NCI-H2081 (cell line): Measurements from ENCODE around the gene LTBP2.
A peak's percentile ranks its signal among the peaks of the same experiment; 100 is the strongest.

Experiments
- DNase-seq, 2 experiments: peaks; one replicate each; lab custom pipeline; 2025; lab: John Stamatoyannopoulos, UW

LTBP2 gene

GRCh38 chr14:74612350-74613021 lies 449 bp upstream of the LTBP2 start:
- DNase-seq, result peak; percentile 66 to 71

DNA sequence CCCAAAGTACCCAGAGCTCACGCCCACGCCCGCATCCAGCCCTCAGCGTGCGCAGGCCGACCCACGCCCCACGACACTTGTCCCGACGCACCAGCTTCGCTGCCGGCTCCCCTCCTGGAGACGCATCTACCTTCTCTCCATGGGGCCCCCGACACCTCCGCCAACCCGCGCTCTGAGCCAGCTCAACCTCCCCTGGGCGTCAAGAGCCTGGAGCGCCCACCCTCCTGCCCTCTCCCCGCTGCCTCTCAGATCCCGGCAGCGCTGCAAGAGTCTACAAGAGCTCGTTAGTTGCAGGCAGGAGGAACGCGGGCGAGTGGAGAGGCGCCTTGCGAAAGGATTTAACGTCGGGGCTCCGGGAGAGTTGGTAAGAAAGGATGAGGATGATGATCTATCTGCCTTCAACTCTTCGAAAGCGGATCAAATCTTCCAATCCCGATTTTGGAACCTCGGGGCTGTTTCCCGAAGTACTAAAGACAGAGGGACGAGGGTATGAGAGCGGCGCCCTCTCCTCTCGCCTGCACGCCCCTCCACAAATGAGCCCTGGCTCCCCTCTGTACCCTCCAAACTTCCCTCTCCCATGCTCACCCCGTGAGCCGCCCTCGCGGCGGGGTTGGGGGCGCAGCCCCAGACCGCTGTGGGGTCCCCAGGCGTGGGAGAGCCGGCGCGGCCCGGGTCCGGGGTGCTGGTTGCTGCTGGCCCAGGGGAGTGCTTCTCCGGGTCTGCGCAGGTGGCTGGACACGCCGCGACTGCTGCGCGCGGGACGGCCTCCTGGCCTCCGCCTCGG lies 979 bp downstream of the LTBP2 start:
- DNase-seq, result no peak

- no peak for DNase-seq
Observed at GRCh38 chr14:74610199-74610865, 1.7 kb downstream of the LTBP2 start.

GRCh38 chr14:74609721-74610120 lies 2.3 kb downstream of the LTBP2 start:
- no peak for DNase-seq

DNA sequence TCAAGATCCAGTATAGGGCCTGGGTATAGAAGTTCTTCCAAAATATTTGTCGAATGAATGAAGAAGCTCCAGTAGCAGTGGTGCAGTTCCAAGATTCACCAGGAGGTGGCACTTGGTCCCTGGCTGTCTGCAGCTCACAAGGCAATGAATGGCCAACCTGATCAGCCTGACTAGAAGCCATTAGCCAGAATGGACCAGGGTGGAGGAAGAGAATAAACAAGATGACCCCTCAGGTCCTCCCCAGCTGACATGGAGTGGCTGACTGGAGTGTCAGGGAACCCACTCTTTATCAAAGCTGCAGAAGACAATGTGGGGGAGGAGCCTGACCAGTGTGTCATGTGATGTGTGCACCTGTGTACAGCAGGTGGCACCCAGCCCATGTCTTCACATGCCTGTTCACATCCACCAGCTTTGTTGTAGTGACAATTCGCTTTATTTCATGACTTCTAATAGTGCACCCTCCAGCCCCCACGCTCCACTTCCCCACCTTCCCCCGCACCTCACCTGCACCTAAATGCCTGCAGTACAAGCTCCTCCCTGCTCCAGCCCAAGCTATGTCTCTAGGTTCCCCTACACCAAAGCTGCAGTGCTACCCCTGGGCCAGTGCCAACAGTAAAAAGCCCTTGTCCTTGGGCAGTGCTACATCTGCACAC lies 3.0 kb downstream of the LTBP2 start:
- DNase-seq, result peak; percentile 69 to 83

DNA sequence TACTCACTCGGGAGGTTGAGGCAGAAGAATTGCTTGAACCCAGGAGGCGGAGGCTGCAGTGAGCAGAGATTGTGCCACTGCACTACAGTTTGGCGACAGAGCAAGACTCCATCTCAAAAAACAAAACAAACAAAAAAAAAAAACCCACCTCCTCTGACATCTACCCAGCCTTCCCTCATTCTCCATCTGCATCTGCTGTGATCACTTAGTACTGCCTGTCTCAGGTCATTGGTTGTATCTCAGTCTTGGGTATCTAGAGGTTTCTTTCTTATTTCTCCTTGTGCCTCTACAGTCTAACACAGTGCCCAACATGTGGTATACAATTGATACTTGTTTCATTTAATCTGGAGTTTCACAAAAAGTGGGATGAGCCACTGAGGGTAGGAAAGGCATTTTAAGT lies 5.3 kb downstream of the LTBP2 start:
- no peak for DNase-seq

DNA sequence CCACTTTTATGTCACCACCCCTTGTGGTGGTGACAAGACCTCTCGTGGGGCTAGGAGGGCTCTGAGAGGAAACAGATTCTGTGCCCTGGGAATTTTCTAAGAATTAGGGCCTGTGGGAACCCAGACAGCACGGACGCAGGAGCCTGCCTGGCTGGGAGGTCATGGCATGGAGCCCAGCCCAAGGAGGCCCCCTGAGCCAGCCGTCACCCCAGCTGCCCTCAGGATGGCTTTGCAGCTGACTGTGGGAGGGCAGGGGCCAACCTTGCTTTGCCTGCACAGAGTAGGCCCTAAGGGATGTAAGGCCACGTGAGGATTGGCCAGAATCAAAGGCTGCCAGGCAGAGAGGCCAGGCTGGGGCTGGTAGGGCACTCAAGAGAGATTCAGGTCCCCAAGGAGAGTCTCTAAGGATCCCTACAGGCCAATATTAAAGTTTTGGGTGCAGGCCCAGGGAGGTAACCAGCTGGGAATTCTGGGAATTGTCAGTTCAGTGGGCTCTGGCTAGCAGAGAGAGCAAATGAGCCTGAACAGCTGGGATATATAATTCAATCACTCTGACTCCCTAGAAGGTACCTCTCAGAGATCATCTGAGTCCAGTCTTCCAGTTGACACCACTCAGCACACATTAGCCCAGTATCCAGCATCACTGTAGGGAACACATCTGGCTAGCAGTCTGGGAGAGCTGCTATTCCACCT lies 6.4 kb downstream of the LTBP2 start:
- DNase-seq, result no peak

DNA sequence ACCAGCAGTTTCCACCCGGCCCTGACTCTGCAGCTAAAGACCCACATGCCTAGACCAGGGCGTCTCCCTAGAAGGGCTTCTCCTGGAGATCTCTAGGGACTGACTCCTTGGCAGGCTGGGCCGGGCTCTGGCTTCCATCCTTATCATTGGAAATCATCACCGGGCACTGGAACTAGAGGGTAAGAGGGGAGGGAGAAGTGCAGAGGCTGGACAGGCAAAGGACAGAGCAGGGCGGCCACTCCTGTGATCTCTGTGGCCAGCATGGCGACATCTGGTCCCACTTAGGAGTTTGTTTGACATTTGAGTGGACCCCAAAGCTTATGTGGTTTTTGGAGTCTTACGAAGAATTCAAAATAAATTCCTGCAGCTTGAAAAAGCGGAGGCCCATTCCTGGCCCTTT lies 7.1 kb downstream of the LTBP2 start:
- no peak for DNase-seq

DNA sequence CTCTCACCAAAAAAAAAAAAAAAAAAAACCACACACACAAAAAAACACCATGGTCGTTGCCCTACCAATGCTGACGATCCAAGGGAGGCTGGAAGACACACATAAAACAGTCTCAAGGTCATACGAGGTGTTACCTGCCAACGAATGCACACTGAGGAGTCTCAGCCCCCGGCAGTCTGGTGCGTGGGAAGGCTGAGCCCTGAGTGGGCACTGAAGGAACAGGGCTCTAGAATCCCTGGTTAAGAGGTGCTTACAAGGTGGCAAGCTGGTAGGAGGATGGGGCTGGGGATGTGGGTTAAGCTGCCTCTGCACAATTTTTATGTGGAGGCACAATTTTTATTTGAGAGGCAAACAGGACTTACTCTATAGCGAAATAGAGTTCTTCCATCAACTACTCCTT lies 7.9 kb downstream of the LTBP2 start:
- no peak for DNase-seq

GRCh38 chr14:74601982-74602381 lies 10.1 kb downstream of the LTBP2 start:
- DNase-seq, result no peak

DNA sequence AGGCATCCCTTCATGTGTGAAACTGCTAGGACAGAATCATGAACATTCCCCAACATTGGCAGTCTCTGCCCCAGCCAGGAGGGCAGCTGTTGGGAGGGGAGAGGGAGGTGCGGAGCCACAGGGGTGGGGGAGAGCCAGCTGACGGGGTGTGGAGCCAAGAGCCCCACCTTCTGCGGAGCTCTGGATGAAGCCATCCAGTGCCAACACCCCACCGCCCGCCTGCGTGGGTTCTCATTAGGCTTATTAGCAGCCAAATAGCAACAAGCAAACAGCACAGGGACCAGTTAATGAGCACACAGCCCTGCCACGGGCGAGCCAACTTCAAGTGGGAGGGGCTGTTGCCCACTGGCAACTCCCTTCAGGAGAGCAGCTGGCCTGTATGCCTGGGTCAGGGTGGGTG lies 12.1 kb downstream of the LTBP2 start:
- DNase-seq, result no peak

DNA sequence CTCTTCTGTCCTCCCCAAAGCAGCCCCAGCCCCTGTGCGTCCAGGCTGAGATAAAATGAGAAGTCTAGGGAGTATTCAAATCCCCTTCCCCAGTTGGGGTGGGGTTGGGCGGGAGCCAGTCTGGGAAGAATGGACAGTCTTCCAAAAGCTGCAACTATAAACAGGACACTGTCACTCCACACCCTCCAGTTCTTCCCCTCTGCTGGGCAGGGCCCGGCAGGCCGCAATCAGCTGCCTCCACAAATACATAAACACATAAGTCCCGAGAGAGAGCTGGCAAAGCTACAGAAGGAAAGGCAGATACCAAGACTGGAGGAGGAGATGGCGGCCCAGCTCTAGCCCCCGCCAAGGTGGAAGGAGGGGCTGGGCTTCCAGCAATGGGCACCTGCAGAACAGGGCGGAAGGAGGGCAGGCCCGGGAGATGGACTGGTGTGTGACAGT lies 12.7 kb downstream of the LTBP2 start:
- no peak for DNase-seq

GRCh38 chr14:74596741-74597450 lies 15.1 kb downstream of the LTBP2 start:
- no peak for DNase-seq

GRCh38 chr14:74595006-74595735 lies 16.9 kb downstream of the LTBP2 start:
- DNase-seq, result no peak

GRCh38 chr14:74594606-74595005 lies 17.4 kb downstream of the LTBP2 start:
- DNase-seq, result no peak

GRCh38 chr14:74594029-74594428 lies 18.0 kb downstream of the LTBP2 start:
- no peak for DNase-seq

DNA sequence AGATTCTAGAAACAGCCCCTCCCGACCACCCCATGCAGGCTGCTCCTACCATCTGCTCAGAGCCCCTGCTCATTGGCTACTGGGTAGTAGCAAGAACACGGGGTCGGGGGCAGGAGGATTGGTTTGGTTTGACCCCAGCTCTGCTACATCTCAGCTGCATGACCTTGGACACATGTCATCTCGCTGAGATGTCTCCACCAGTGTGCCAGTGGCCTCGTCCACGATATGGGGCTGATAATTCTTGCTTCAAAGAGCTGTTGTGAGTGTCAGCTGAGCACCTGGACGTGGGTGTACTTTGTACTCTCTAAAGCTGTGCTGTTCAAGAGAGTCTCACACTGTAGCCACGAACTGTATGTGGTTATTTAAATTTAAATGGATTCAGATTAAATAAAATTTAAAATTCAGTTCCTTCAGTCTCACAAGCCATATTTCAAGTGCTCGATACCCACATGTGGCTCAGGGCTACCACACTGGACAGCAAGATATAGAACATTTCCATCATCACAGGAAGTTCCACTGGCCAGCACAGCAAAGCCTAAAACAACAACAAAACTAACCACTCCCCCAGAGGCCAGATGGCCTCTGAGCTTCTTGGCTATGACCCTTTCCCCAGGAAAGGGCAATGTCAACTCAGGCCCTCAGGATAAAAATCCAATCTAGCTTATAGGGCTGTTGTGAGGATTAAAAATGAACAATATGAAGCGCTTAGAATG lies 18.6 kb downstream of the LTBP2 start:
- DNase-seq, result no peak

DNA sequence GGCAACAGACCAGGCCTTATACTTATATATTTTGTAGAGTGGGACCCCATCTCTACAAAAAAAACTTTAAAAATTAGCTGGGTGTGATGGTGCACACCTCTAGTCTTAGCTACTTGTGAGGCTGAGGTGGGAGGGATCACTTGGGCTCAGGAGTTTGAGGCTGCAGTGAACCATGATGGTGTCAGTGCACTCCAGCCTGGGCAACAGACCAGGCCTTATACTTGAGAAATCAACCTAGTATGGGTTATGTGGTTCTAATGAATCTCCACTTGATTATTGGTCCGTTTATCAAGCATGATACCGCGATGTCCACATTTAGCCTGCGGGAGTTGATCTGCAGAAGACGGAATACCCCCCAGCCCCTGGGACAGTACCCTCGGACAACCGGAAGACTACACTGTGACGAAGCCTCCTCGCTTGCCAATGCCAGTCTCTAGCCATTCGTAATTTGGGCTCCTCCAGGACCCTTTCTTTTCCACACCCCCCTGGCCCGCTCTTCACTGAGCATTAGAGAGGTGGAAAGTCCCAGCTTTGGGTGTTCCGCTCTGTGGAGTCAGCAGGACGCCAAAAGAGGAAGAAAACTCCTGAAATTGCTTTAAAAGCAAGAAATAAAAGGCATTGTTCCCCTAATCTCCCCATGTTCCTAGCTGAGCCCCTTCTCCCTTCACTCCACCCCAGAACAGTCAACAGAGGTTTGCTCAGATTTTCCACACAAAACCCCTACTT lies 19.4 kb downstream of the LTBP2 start:
- no peak for DNase-seq

DNA sequence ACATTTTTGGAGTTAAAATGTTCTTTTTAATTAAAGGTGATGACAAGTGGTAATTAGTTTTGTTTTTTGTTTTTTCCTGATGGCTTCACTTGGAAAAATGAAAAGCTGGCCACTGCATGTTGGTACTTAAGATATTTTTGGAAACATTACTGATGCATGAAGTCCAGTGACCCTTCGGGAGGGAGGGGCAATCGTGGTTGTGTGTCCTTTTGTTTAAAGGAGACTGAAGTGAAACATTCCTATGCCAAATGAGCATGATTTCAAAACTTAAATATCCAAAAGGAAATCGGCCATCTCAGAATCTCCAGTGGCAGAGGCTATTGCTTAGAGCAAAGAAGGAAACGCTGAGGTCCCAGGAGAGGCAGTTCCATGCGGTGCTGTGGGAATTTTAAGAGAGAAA lies 20.1 kb downstream of the LTBP2 start:
- DNase-seq, result no peak
